ENCODE results near the gene CLECL1. TPM values are rescaled to one million over a fixed set of nuclear protein-coding genes. Genes with fewer than 3 reads are reported as not detected.
"Not testable (repeated sequence)": the region's sequence is repeated elsewhere in the genome, so short reads cannot be mapped to it uniquely, and the experiment has no call there.

Gene CLECL1
- total and polyA plus RNA-seq, 2 of the 4 experiments (the other 2 are of a cell fraction), result not detected

DNA sequence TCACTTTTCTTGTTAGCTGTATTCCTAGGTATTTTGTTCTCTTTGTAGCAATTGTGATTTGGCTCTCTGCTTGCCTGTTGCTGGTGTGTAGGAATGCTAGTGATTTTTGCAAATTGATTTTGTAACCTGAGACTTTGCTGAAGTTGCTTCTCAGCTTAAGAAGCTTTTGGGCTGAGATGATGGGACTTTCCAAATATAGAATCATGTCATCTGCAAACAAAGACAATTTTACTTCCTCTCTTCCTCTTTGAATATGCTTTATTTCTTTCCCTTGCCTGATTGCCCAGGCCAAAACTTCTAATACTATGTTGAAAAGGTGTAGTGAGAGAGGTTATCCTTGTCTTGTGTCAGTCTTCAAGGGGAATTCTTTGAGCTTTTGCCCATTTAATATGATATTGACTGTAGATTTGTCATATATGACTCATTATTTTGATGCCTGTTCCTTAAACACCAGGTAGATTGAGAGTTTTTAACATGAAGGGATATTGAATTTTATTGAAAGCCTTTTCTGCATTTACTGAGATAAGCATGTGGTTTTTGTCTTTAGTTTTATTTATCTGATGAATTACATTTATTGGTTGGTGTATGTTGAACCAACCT is 26.7 kb downstream of the CLECL1 start:
- no peak overlapping the region for H2BK120ac ChIP-seq (ENCODE audit: low read depth, low read length)
- no peak overlapping the region for H4K5ac ChIP-seq (ENCODE audit: low read depth, low read length)
- in situ Hi-C loops (cut with MboI; ENCODE audit: low sequenced_read_pairs) (loop anchor here (5.0 to 25.0 kb wide), 2 partner anchors 69 to 369 kb away; no protein-coding TSS in a partner anchor), dilution Hi-C loops (cut with HindIII; ENCODE audit: low sequenced_read_pairs, unreplicated experiment) (loop anchor here (10.0 kb wide), 1 partner anchor 71 kb away; no protein-coding TSS in a partner anchor), intact Hi-C loops (cut with micrococcal nuclease) (no loop called here)
- no peak overlapping the region for H2BK5ac ChIP-seq (ENCODE audit: low read depth, low read length, poor library complexity, severe bottlenecking)
- no peak overlapping the region for H2AFZ ChIP-seq (replicated peaks; ENCODE audit: low read length, poor library complexity)
- no peak overlapping the region for H2AK9ac ChIP-seq (replicated peaks; ENCODE audit: low read depth, low read length, poor library complexity)
- no peak overlapping the region for H2BK15ac ChIP-seq (ENCODE audit: low read depth, low read length)
- H3K36me3 ChIP-seq (ENCODE audit: control insufficient read depth, insufficient read depth, low read length), result no peaks in the 10 kb centered on the region
- no peak overlapping the region for H2AK5ac ChIP-seq (ENCODE audit: low read depth, low read length)
- H3K79me1 ChIP-seq (ENCODE audit: low read depth in 1 of 2, low read length in 2 of 2), result no peaks in the 10 kb centered on the region
- CTCF ChIA-PET, result interaction anchor here (1.0 kb wide), 1 partner anchor 12 kb away, joined by 3 read pairs; no protein-coding TSS in a partner anchor
- DNase-seq, result peak; percentile 20
- BruUV-seq (replicated peaks), result no TSS peak
- no peak overlapping the region for H3K4me2 ChIP-seq (ENCODE audit: low read depth, low read length)
- no peak for ATAC-seq (ENCODE audit: low read depth)
- no peaks in the 10 kb centered on the region for H4K20me1 ChIP-seq (ENCODE audit: insufficient read depth, low read length)
- H3K9me1 ChIP-seq (ENCODE audit: insufficient read depth, low read length), result no peaks in the 10 kb centered on the region
- H3K4me1 ChIP-seq (ENCODE audit: control insufficient read depth, insufficient read depth, low read length), result no peaks in the 10 kb centered on the region
- no peak overlapping the region for H3K27ac ChIP-seq (ENCODE audit: insufficient read depth, low read length)
- H3K27me3 ChIP-seq (ENCODE audit: control insufficient read depth, insufficient read depth, low read length), result no peaks in the 10 kb centered on the region
- TF ChIP-seq SMC3 (IDR thresholded peaks at IDR 0.05; ENCODE audit: low read depth, low read length) (no peak), MXI1 (IDR thresholded peaks at IDR 0.05; ENCODE audit: borderline replicate concordance, low read depth, low read length) (no peak), USF2 (IDR thresholded peaks at IDR 0.05; ENCODE audit: low read depth, low read length) (no peak)
- TF ChIP-seq, protein P1, sequence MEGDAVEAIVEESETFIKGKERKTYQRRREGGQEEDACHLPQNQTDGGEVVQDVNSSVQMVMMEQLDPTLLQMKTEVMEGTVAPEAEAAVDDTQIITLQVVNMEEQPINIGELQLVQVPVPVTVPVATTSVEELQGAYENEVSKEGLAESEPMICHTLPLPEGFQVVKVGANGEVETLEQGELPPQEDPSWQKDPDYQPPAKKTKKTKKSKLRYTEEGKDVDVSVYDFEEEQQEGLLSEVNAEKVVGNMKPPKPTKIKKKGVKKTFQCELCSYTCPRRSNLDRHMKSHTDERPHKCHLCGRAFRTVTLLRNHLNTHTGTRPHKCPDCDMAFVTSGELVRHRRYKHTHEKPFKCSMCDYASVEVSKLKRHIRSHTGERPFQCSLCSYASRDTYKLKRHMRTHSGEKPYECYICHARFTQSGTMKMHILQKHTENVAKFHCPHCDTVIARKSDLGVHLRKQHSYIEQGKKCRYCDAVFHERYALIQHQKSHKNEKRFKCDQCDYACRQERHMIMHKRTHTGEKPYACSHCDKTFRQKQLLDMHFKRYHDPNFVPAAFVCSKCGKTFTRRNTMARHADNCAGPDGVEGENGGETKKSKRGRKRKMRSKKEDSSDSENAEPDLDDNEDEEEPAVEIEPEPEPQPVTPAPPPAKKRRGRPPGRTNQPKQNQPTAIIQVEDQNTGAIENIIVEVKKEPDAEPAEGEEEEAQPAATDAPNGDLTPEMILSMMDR (conservative IDR thresholded peaks at IDR 0.05; ENCODE audit: low read depth, low read length), result no peak
- no peak overlapping the region for H4K8ac ChIP-seq (ENCODE audit: low read depth in 2 of 2, low read length in 2 of 2)
- no peak overlapping the region for H3K23ac ChIP-seq (ENCODE audit: low read depth, low read length)
- no peak overlapping the region for H3K56ac ChIP-seq (ENCODE audit: extremely low read depth, insufficient read depth, low read length)
- H4K91ac ChIP-seq (ENCODE audit: insufficient read depth, low read depth, low read length), result no peak overlapping the region
- H3K9me3 ChIP-seq (ENCODE audit: control insufficient read depth, insufficient read depth, low read length), result no peaks in the 10 kb centered on the region
- POLR2A ChIA-PET (ENCODE audit: unreplicated experiment), result interaction anchor here (0.6 kb wide), 1 partner anchor 50 kb away, joined by 5 read pairs; no protein-coding TSS in a partner anchor
- no peak overlapping the region for H3K18ac ChIP-seq (ENCODE audit: low read depth, low read length)
- H2BK20ac ChIP-seq (ENCODE audit: low read depth, low read length), result no peak overlapping the region
- no peak overlapping the region for H3K4me3 ChIP-seq (ENCODE audit: insufficient read depth, low read depth, low read length)
- H3K14ac ChIP-seq (replicated peaks; ENCODE audit: low read depth, low read length), result no peak overlapping the region
- no peak overlapping the region for H3K9ac ChIP-seq (ENCODE audit: low read depth, low read length)
- no peak overlapping the region for H3K4ac ChIP-seq (ENCODE audit: low read depth, low read length)

- H3K14ac ChIP-seq (replicated peaks; ENCODE audit: low read depth, low read length); H4K8ac ChIP-seq (ENCODE audit: low read depth in 2 of 2, low read length in 2 of 2); H3K4me3 ChIP-seq (ENCODE audit: insufficient read depth, low read depth, low read length); H2BK15ac ChIP-seq (ENCODE audit: low read depth, low read length); H3K4me2 ChIP-seq (ENCODE audit: low read depth, low read length); H3K4me1 ChIP-seq (ENCODE audit: control insufficient read depth, insufficient read depth, low read length); H3K9me3 ChIP-seq (ENCODE audit: control insufficient read depth, insufficient read depth, low read length); H2AFZ ChIP-seq (replicated peaks; ENCODE audit: low read length, poor library complexity); BruUV-seq (replicated peaks); H3K23ac ChIP-seq (ENCODE audit: low read depth, low read length); H4K91ac ChIP-seq (ENCODE audit: insufficient read depth, low read depth, low read length); POLR2A ChIA-PET (ENCODE audit: unreplicated experiment); H3K36me3 ChIP-seq (ENCODE audit: control insufficient read depth, insufficient read depth, low read length); H3K4ac ChIP-seq (ENCODE audit: low read depth, low read length); H2BK5ac ChIP-seq (ENCODE audit: low read depth, low read length, poor library complexity, severe bottlenecking); DNase-seq; H3K18ac ChIP-seq (ENCODE audit: low read depth, low read length); H2BK20ac ChIP-seq (ENCODE audit: low read depth, low read length); H2BK120ac ChIP-seq (ENCODE audit: low read depth, low read length); H4K5ac ChIP-seq (ENCODE audit: low read depth, low read length); H3K27me3 ChIP-seq (ENCODE audit: control insufficient read depth, insufficient read depth, low read length); H3K79me1 ChIP-seq (ENCODE audit: low read depth in 1 of 2, low read length in 2 of 2); H3K9ac ChIP-seq (ENCODE audit: low read depth, low read length); H2AK9ac ChIP-seq (replicated peaks; ENCODE audit: low read depth, low read length, poor library complexity); ATAC-seq (ENCODE audit: low read depth); H3K56ac ChIP-seq (ENCODE audit: extremely low read depth, insufficient read depth, low read length); H2AK5ac ChIP-seq (ENCODE audit: low read depth, low read length); H3K9me1 ChIP-seq (ENCODE audit: insufficient read depth, low read length); H4K20me1 ChIP-seq (ENCODE audit: insufficient read depth, low read length); H3K27ac ChIP-seq (ENCODE audit: insufficient read depth, low read length); intact Hi-C loops (cut with micrococcal nuclease): not testable (repeated sequence)
- no CpG with 5 or more reads among the region's 5 CpGs for WGBS, 2 experiments (ENCODE audit: extremely low coverage in 2 of 2, insufficient read length in 1 of 2)
- dilution Hi-C loops (cut with HindIII; ENCODE audit: low sequenced_read_pairs, unreplicated experiment), result loop anchor here (10.0 kb wide), 1 partner anchor 70 kb away; no protein-coding TSS in a partner anchor
- in situ Hi-C loops (cut with MboI; ENCODE audit: low sequenced_read_pairs), result loop anchor here (25.0 kb wide), 1 partner anchor 367 kb away; no protein-coding TSS in a partner anchor
- CTCF ChIA-PET, result interaction anchor here (0.6 to 1.3 kb wide), 2 partner anchors 70 to 71 kb away, joined by 4 to 5 read pairs; no protein-coding TSS in a partner anchor
Measured at GRCh38 chr12:9704561-9704960, 28.3 kb downstream of the CLECL1 start.
